PC-9 (cell line): ENCODE measurements around the gene GALM.

ENCODE experiments used
- EZH2 ChIP-seq: fragments of 200-600 bp; sonication (generic); IDR thresholded peaks from 2 replicates; pipeline ENCODE4 v1.8.0; 2017; ENCODE audit warnings: antibody characterized with exemption, low read depth
- TF ChIP-seq, protein P1 (sequence below): fragments of 200-600 bp; sonication (generic); conservative IDR thresholded peaks from 2 replicates; pipeline ENCODE4 v1.6.1; 2017; ENCODE audit warnings: mixed run types, antibody characterized with exemption, mild to moderate bottlenecking, moderate library complexity

DNA sequence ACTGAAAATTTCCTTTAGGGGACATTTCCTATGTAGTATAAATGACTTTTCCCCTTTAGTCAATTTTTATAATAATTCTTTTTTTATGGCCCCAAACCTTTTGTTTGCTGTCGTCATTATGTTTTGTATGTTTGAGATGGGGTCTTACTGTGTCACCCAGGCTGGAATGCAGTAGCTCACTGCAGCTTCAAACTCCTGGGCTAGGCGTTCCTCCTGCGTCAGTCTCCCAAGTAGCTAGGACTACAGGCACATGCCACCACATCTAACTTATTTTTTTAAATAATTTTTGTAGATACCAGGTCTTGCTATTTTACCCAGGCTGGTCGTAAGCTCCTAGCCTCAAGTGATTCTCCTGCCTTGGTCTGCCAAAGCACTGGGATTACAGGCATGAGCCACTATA lies 30.8 kb upstream of the GALM start:
- TF ChIP-seq, protein P1, sequence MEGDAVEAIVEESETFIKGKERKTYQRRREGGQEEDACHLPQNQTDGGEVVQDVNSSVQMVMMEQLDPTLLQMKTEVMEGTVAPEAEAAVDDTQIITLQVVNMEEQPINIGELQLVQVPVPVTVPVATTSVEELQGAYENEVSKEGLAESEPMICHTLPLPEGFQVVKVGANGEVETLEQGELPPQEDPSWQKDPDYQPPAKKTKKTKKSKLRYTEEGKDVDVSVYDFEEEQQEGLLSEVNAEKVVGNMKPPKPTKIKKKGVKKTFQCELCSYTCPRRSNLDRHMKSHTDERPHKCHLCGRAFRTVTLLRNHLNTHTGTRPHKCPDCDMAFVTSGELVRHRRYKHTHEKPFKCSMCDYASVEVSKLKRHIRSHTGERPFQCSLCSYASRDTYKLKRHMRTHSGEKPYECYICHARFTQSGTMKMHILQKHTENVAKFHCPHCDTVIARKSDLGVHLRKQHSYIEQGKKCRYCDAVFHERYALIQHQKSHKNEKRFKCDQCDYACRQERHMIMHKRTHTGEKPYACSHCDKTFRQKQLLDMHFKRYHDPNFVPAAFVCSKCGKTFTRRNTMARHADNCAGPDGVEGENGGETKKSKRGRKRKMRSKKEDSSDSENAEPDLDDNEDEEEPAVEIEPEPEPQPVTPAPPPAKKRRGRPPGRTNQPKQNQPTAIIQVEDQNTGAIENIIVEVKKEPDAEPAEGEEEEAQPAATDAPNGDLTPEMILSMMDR, result no peak
- TF ChIP-seq EZH2, result no peak
